Muscle layer of duodenum (tissue), 2 donors: ENCODE data around the gene MCM3AP.

ENCODE experiments used
- H3K27ac ChIP-seq: one replicate; pipeline ENCODE4 v1.7.0; 2013; ENCODE audit warnings: mild to moderate bottlenecking, low read length
- H3K27me3 ChIP-seq: one replicate; pipeline ENCODE4 v1.7.0; 2013; ENCODE audit warnings: low read depth, mild to moderate bottlenecking, control low read depth, low read length
- H3K36me3 ChIP-seq, 2 donors: one replicate each; pipeline ENCODE4 v1.7.0; 2013; ENCODE audit warnings: low read length in 2 of 2, control low read depth in 1 of 2, mild to moderate bottlenecking in 1 of 2; ENCODE audit not compliant: insufficient read depth in 2 of 2, control insufficient read depth in 1 of 2
- H3K4me1 ChIP-seq, 2 donors: one replicate each; pipeline ENCODE4 v1.7.0; 2013; ENCODE audit warnings: low read length in 2 of 2, mild to moderate bottlenecking in 2 of 2, control low read depth in 1 of 2, moderate library complexity in 1 of 2; ENCODE audit not compliant: insufficient read depth in 2 of 2, control insufficient read depth in 1 of 2
- H3K4me3 ChIP-seq, 2 donors: one replicate each; pipeline ENCODE4 v1.7.0; 2013; ENCODE audit warnings: low read length in 2 of 2, low read depth in 1 of 2, mild to moderate bottlenecking in 1 of 2
- H3K9me3 ChIP-seq, 2 donors: one replicate each; pipeline ENCODE4 v1.7.0; 2013; ENCODE audit warnings: low read length in 2 of 2, control low read depth in 1 of 2, mild to moderate bottlenecking in 1 of 2; ENCODE audit not compliant: control insufficient read depth in 1 of 2
- donor health status: healthy.

The MCM3AP gene

GRCh38 chr21:46265736-46266525, 19.5 kb downstream of the MCM3AP start:
- H3K27ac ChIP-seq = no peak overlapping the region
- H3K9me3 ChIP-seq = no peaks in the 10 kb centered on the region
- peaks cover 58 to 81% of the 10 kb centered on the region in 2 donors for H3K36me3 ChIP-seq
- H3K27me3 ChIP-seq = no peaks in the 10 kb centered on the region
- H3K4me3 ChIP-seq = no peak overlapping the region
- H3K4me1 ChIP-seq = no peaks in the 10 kb centered on the region

- H3K27ac ChIP-seq = no peak overlapping the region
- no peaks in the 10 kb centered on the region for H3K27me3 ChIP-seq
- no peak overlapping the region for H3K4me3 ChIP-seq
- H3K9me3 ChIP-seq = no peaks in the 10 kb centered on the region
- no peaks in the 10 kb centered on the region for H3K4me1 ChIP-seq
- H3K36me3 ChIP-seq = peaks cover 53 to 78% of the 10 kb centered on the region in 2 donors
Observed at GRCh38 chr21:46264690-46265144, 20.7 kb downstream of the MCM3AP start.

GRCh38 chr21:46264046-46264689, 21.2 kb downstream of the MCM3AP start:
- Histone ChIP-seq H3K4me3 (no peak overlapping the region), H3K4me1 (no peaks in the 10 kb centered on the region), H3K27ac (no peak overlapping the region), H3K36me3 (peaks cover 47 to 75% of the 10 kb centered on the region in 2 donors), H3K27me3 (no peaks in the 10 kb centered on the region), H3K9me3 (no peaks in the 10 kb centered on the region)

DNA sequence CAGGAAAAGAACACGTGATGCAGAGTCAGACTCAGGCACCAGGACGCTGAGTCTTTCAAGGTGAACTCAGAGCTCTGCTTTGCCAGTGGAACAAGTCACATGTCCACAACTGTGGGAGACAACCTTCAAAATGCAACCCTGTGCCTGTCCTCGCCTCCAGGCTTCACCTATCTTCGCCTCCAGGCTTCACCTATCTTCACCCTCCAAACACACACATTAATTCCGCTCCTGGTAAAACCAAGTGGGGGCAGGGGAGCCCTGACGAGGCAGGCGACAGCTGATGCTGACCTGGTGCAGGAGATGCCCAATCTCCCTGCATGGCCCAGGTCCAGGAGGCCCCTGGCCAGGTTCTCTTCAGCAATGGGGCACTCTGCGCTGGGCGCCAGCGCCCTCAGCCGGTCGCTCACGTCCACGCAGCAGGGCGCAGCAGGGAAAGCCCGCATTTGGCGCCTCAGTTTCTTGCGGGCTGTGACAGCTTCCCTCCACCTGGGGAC, 28.9 kb downstream of the MCM3AP start:
- H3K9me3 ChIP-seq = no peaks in the 10 kb centered on the region
- no peak overlapping the region for H3K27ac ChIP-seq
- H3K4me3 ChIP-seq = no peak overlapping the region
- H3K27me3 ChIP-seq = no peaks in the 10 kb centered on the region
- peaks cover 67 to 89% of the 10 kb centered on the region in 2 donors for H3K36me3 ChIP-seq
- no peaks in the 10 kb centered on the region for H3K4me1 ChIP-seq

GRCh38 chr21:46255758-46256337, 29.6 kb downstream of the MCM3AP start:
- Histone ChIP-seq H3K27ac (no peak overlapping the region), H3K36me3 (peaks cover 68 to 90% of the 10 kb centered on the region in 2 donors), H3K27me3 (no peaks in the 10 kb centered on the region), H3K9me3 (no peaks in the 10 kb centered on the region), H3K4me1 (no peaks in the 10 kb centered on the region), H3K4me3 (no peak overlapping the region)

DNA sequence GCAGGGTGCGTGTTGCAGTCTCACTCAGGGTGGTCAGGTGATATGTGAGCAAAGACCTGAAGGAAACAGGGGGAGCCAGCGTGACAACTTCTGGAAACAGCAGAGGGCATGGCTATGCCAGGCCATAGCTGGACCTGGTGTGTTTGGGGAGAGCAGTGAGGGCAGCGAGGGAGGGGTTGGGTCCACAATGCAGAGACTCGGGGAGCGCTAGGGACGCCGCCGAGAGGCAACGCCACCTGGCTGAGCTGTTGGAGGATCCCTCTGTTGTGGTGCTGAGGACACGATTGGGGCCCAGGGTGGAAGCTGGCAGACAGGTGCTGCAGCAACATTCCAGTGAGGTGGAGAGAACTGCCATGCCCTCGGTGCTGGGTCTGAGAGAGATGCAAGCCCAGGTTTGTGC, 30.2 kb downstream of the MCM3AP start:
- Histone ChIP-seq H3K4me1 (no peaks in the 10 kb centered on the region), H3K36me3 (peaks cover 68 to 90% of the 10 kb centered on the region in 2 donors), H3K4me3 (no peak overlapping the region), H3K9me3 (no peaks in the 10 kb centered on the region), H3K27ac (no peak overlapping the region), H3K27me3 (no peaks in the 10 kb centered on the region)

- Histone ChIP-seq H3K36me3 (peaks cover 75 to 94% of the 10 kb centered on the region in 2 donors), H3K27ac (no peak overlapping the region), H3K4me1 (no peaks in the 10 kb centered on the region), H3K27me3 (no peaks in the 10 kb centered on the region), H3K4me3 (no peak overlapping the region), H3K9me3 (no peaks in the 10 kb centered on the region)
Observed at GRCh38 chr21:46254208-46254975, 31.0 kb downstream of the MCM3AP start.

DNA sequence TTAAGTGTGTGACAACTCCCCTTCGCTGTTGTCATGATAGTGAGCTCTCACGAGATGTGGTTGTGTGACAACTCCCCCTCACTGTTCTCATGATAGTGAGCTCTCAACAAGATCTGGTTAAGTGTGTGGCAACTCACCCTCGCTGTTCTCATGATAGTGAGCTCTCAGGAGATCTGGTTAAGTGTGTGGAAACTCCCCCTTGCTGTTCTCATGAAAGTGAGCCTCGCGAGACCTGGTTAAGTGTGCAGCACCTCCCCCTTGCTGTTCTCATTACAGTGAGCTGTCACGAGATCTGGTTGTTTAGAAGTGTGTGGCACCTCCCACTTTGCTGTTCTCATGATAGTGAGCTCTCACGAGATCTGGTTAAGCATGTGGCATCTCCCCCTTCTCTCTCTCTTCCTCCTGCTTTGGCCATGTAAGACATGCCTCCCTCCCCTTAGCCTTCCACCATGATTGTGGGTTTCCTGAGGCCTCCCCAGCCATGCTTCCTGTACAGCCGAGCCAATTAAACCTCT, 31.7 kb downstream of the MCM3AP start:
- H3K4me3 ChIP-seq = no peak overlapping the region
- no peaks in the 10 kb centered on the region for H3K27me3 ChIP-seq
- H3K9me3 ChIP-seq = no peaks in the 10 kb centered on the region
- H3K36me3 ChIP-seq = peaks cover 71 to 96% of the 10 kb centered on the region in 2 donors
- no peaks in the 10 kb centered on the region for H3K4me1 ChIP-seq
- H3K27ac ChIP-seq = no peak overlapping the region

DNA sequence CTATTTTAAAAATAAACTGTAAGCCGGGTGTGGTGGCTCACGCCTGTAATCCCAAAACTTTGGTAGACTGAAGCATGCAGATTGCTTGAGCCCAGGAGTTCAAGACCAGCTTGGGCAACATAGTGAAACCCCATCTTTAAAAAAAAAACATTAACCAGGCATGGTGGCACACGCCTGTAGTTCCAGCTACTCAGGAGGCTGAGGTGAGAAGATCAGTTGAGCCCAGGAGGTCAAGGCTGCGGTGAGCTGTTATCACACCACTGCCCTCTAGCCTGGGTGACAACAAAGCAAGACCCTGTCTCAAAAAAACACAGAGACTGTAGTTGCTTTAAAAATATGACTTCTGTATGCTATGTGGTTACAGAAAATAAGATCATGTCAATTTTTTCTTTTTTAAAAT, 32.6 kb downstream of the MCM3AP start:
- Histone ChIP-seq H3K4me3 (no peak overlapping the region), H3K27me3 (no peaks in the 10 kb centered on the region), H3K4me1 (no peaks in the 10 kb centered on the region), H3K36me3 (peaks cover 69 to 94% of the 10 kb centered on the region in 2 donors), H3K27ac (no peak overlapping the region), H3K9me3 (no peaks in the 10 kb centered on the region)

DNA sequence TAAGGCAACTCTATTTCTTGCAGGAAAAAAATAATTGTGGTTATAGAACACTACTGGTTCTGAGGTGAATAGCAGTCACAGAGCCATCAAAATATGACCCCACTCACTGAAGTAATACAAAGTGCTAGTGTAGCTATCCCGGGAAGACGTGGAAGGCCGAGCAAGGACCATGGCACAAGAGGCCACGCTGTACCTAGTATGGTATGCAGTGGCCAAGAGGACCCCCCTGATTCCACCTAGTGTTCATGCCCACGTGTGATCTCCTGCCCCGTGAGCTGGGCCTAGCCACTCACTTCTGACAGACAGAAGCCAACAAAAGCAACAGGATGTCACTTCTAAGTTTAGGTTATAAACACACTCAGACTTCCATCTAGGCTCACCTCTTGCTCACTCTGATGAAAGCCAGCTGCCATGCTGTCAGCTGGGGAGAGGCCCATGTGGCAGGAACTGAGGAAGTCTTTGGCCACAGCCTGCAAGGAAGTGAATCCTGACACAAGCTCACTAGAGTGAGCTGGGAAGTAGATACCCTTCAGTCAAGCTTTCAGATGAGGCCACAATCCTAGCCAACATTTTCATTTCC, 35.2 kb downstream of the MCM3AP start:
- H3K4me1 ChIP-seq = no peaks in the 10 kb centered on the region
- H3K9me3 ChIP-seq = no peaks in the 10 kb centered on the region
- H3K27ac ChIP-seq = no peak overlapping the region
- H3K4me3 ChIP-seq = no peak overlapping the region
- H3K36me3 ChIP-seq = peaks cover 65 to 91% of the 10 kb centered on the region in 2 donors
- no peaks in the 10 kb centered on the region for H3K27me3 ChIP-seq
